GM12878 (cell line): ENCODE measurements around the gene CDKN1B. TPM values are rescaled to one million over a fixed set of nuclear protein-coding genes. Genes with fewer than 3 reads are reported as not detected.

Source experiments
- BCL11A ChIP-seq: IDR thresholded peaks from 2 replicates; pipeline ENCODE4 v1.6.1; 2011; ENCODE audit warnings: low read depth, low read length
- BCLAF1 ChIP-seq: fragments of 450-650 bp; IDR thresholded peaks from 2 replicates; pipeline ENCODE4 v1.6.1; 2017; ENCODE audit warnings: antibody characterized with exemption, mild to moderate bottlenecking, moderate library complexity
- CBFB ChIP-seq: IDR thresholded peaks from 2 replicates; pipeline ENCODE4 v1.6.1; 2016; ENCODE audit warnings: antibody characterized with exemption, low read depth
- CUX1 ChIP-seq: IDR thresholded peaks from 2 replicates; pipeline ENCODE4 v1.6.1; 2012; ENCODE audit warnings: improper control_type of control experiment, low read depth, low read length; ENCODE audit not compliant: insufficient replicate concordance
- E4F1 ChIP-seq: fragments of 450-650 bp; IDR thresholded peaks from 2 replicates; pipeline ENCODE4 v1.6.1; 2018; ENCODE audit warnings: borderline replicate concordance, mild to moderate bottlenecking; ENCODE audit not compliant: partially characterized antibody
- NR2C2 ChIP-seq: IDR thresholded peaks from 2 replicates; pipeline ENCODE4 v1.6.1; 2011; ENCODE audit warnings: borderline replicate concordance, low read depth; ENCODE audit not compliant: control insufficient read depth, insufficient read length
- PAX5 ChIP-seq: IDR thresholded peaks from 2 replicates; pipeline ENCODE4 v1.6.1; 2011; ENCODE audit warnings: low read depth, low read length, borderline replicate concordance
- POU2F2 ChIP-seq: IDR thresholded peaks from 3 replicates; pipeline ENCODE4 v1.6.1; 2011; ENCODE audit warnings: low read depth, mild to moderate bottlenecking, low read length, borderline replicate concordance
- SIN3A ChIP-seq: IDR thresholded peaks from 2 replicates; pipeline ENCODE4 v1.6.1; 2012; ENCODE audit warnings: low read depth, low read length, improper control_type of control experiment
- SMARCA5 ChIP-seq: fragments of 450-650 bp; IDR thresholded peaks from 2 replicates; pipeline ENCODE4 v1.6.1; 2017; ENCODE audit warnings: mild to moderate bottlenecking
- ZNF207 ChIP-seq: fragments of 450-650 bp; IDR thresholded peaks from 2 replicates; pipeline ENCODE4 v1.6.1; 2014; ENCODE audit warnings: antibody characterized with exemption, mild to moderate bottlenecking, borderline replicate concordance
- polyA plus RNA-seq, 11 experiments: library from polyadenylated mRNA; depleted of rRNA in 4 of 11; unstranded in 6 of 11; stranded (reverse) in 5 of 11; fragments of >200 nt; fragmentation: Nextera tagmentation in 4 of 11; fragmentation: Illumina TruSeq in 1 of 11; extraction: Ambion mirVana in 4 of 11; extraction: Trizol in 1 of 11; gene quantifications; 1 replicate in 1 of 11; 2 replicates in 10 of 11; pipeline versions ENCODE4 v1.2.1 to v1.2.3, GENCODE V29; 2011 to 2016; ENCODE audit warnings: inconsistent platforms in 2 of 11, missing spikeins in 2 of 11, low read depth in 1 of 11
- total RNA-seq, 4 experiments: library from RNA; depleted of rRNA in 3 of 4; stranded (reverse); fragments of >200 nt in 3 of 4; fragmentation: Illumina TruSeq in 1 of 4; extraction: Trizol in 1 of 4; gene quantifications; 2 replicates each; pipeline versions ENCODE4 v1.2.1 to v1.2.3, GENCODE V29; 2013 to 2021

The CDKN1B gene
- total and polyA plus RNA-seq, 10 of the 15 experiments (the other 5 are each of a cell fraction or from before 2014, with no cell fraction given) = 4.2 to 39.1 (median 23.1) TPM

GRCh38 chr12:12734561-12735071 lies 17.4 kb downstream of the CDKN1B start (continued):
- TF ChIP-seq BCLAF1 = no peak
- no peak for TF ChIP-seq E4F1
- TF ChIP-seq POU2F2 = no peak
- TF ChIP-seq SIN3A = no peak
- TF ChIP-seq CBFB = no peak
- no peak for TF ChIP-seq SMARCA5
- no peak for TF ChIP-seq NR2C2
- no peak for TF ChIP-seq PAX5
- TF ChIP-seq ZNF207 = no peak
- TF ChIP-seq CUX1 = no peak
- no peak for TF ChIP-seq BCL11A
